H1 (cell line): ENCODE measurements around the gene CLEC16A. TPM values are rescaled to one million over a fixed set of nuclear protein-coding genes. Genes with fewer than 3 reads are reported as not detected.

ENCODE experiments used
- CTCF ChIA-PET: fragments of 300-600 bp; sonication (Branson Sonifier 250); formaldehyde crosslinking; loops from one replicate; lab custom pipeline; 2021; ENCODE audit not compliant: partially characterized antibody; lab: Charles Lee
- POLR2A ChIA-PET: fragments of 300-600 bp; sonication (Branson Sonifier 250); formaldehyde crosslinking; loops from one replicate; lab custom pipeline; 2021; ENCODE audit warnings: inconsistent platforms; ENCODE audit not compliant: partially characterized antibody; lab: Charles Lee
- DNase-seq, 2 experiments: peaks; one replicate each; pipeline versions ENCODE4 v3.0.0 to v3.0.0-alpha.2; 2010 to 2022; ENCODE audit warnings: low spot score in 2 of 2, low read depth in 1 of 2, mixed read lengths in 1 of 2
- FAIRE-seq: peaks from 2 replicates; lab custom pipeline; 2011; peaks lifted over from hg19 to GRCh38; lab: Jason Lieb, UNC
- H2AFZ ChIP-seq: 2 replicates; pipeline ENCODE4 v1.8.1; 2012; ENCODE audit warnings: low read length, inconsistent platforms
- H2AK5ac ChIP-seq: 2 replicates; pipeline ENCODE4 v1.6.1; 2013; ENCODE audit warnings: low read depth, low read length
- H2BK120ac ChIP-seq: replicated peaks from 2 replicates; pipeline ENCODE3; 2013; ENCODE audit warnings: low read depth, low read length, inconsistent platforms
- H2BK12ac ChIP-seq: 2 replicates; pipeline ENCODE4 v1.6.1; 2013; ENCODE audit warnings: low read depth, low read length
- H2BK15ac ChIP-seq: 2 replicates; pipeline ENCODE4 v1.6.1; 2013; ENCODE audit warnings: low read length
- H2BK20ac ChIP-seq: 2 replicates; pipeline ENCODE4 v1.6.1; 2013; ENCODE audit warnings: low read length
- H2BK5ac ChIP-seq: 2 replicates; pipeline ENCODE4 v1.6.1; 2013; ENCODE audit warnings: low read depth, low read length
- H3K14ac ChIP-seq: 2 replicates; pipeline ENCODE4 v1.6.1; 2013; ENCODE audit warnings: inconsistent platforms; ENCODE audit not compliant: insufficient read length
- H3K18ac ChIP-seq: 2 replicates; pipeline ENCODE4 v1.6.1; 2013; ENCODE audit warnings: low read length; ENCODE audit errors: extremely low read depth
- H3K23ac ChIP-seq: 2 replicates; pipeline ENCODE4 v1.6.1; 2013; ENCODE audit warnings: inconsistent platforms; ENCODE audit not compliant: insufficient read length
- H3K23me2 ChIP-seq: 2 replicates; pipeline ENCODE4 v1.6.1; 2013; ENCODE audit warnings: low read depth, low read length
- H3K27ac ChIP-seq: 2 replicates; pipeline ENCODE4 v1.6.1; 2011; ENCODE audit warnings: low read depth, low read length, inconsistent platforms
- H3K27me3 ChIP-seq, 4 experiments: replicated peaks in 1 of 4; 1 replicate in 1 of 4; 2 replicates in 3 of 4; pipeline versions ENCODE4 v1.6.1 to v1.8.1; 2011 to 2013; ENCODE audit warnings: low read length in 3 of 4, mild to moderate bottlenecking in 3 of 4, inconsistent platforms in 2 of 4, mixed read lengths in 2 of 4, moderate library complexity in 1 of 4; ENCODE audit not compliant: control insufficient read depth in 3 of 4, insufficient read depth in 3 of 4; ENCODE audit errors: extremely low read depth in 1 of 4
- H3K36me3 ChIP-seq, 4 experiments: 2 replicates each; pipeline versions ENCODE4 v1.6.1 to v1.8.1; 2011 to 2013; ENCODE audit warnings: mild to moderate bottlenecking in 4 of 4, low read length in 3 of 4, moderate library complexity in 2 of 4, control low read depth in 1 of 4, inconsistent platforms in 1 of 4; ENCODE audit not compliant: insufficient read depth in 4 of 4, control insufficient read depth in 2 of 4
- H3K4ac ChIP-seq: replicated peaks from 2 replicates; pipeline ENCODE3; 2013; ENCODE audit warnings: low read length, low read depth, mixed read lengths, inconsistent platforms; ENCODE audit not compliant: insufficient read length
- H3K4me1 ChIP-seq, 4 experiments: replicated peaks in 1 of 4; 1 replicate in 1 of 4; 2 replicates in 3 of 4; pipeline versions ENCODE4 v1.6.1 to v1.8.1; 2011 to 2013; ENCODE audit warnings: low read length in 3 of 4, inconsistent platforms in 2 of 4, mixed read lengths in 1 of 4; ENCODE audit not compliant: insufficient read depth in 4 of 4, control insufficient read depth in 3 of 4
- H3K4me2 ChIP-seq, 2 experiments: 2 replicates each; pipeline versions ENCODE4 v1.6.1 to v1.8.1; 2011 to 2013; ENCODE audit warnings: low read depth in 2 of 2, low read length in 2 of 2, control low read depth in 1 of 2, inconsistent platforms in 1 of 2, mild to moderate bottlenecking in 1 of 2; ENCODE audit not compliant: insufficient read depth in 1 of 2
- H3K4me3 ChIP-seq, 4 experiments: fragments of 200-600, 300-600 bp in 1 of 4; sonication (generic), shearing (Covaris generic), sonication (Bioruptor Twin) in 1 of 4; 2 replicates each; pipeline versions ENCODE4 v1.5.1 to v1.8.1; 2011 to 2016; ENCODE audit warnings: low read length in 4 of 4, low read depth in 3 of 4, control low read depth in 2 of 4, inconsistent platforms in 2 of 4, mild to moderate bottlenecking in 2 of 4, mixed read lengths in 1 of 4, moderate library complexity in 1 of 4; ENCODE audit not compliant: insufficient read depth in 2 of 4; ENCODE audit errors: extremely low read depth in 1 of 4
- H3K56ac ChIP-seq: replicated peaks from 2 replicates; pipeline ENCODE3; 2013; ENCODE audit warnings: low read depth, mild to moderate bottlenecking, mixed read lengths, low read length, inconsistent platforms; ENCODE audit not compliant: insufficient read length
- H3K79me1 ChIP-seq: 2 replicates; pipeline ENCODE4 v1.6.1; 2013; ENCODE audit warnings: low read depth, low read length, control low read depth
- H3K79me2 ChIP-seq, 2 experiments: 2 replicates each; pipeline versions ENCODE4 v1.6.1 to v1.8.1; 2012 to 2013; ENCODE audit warnings: low read length in 2 of 2, mild to moderate bottlenecking in 2 of 2, inconsistent platforms in 1 of 2; ENCODE audit not compliant: insufficient read depth in 2 of 2, control insufficient read depth in 1 of 2
- H3K9ac ChIP-seq, 4 experiments: replicated peaks in 1 of 4; 1 replicate in 1 of 4; 2 replicates in 3 of 4; pipeline versions ENCODE4 v1.6.1 to v1.8.1; 2011 to 2013; ENCODE audit warnings: low read depth in 3 of 4, low read length in 3 of 4, control low read depth in 2 of 4, mild to moderate bottlenecking in 2 of 4, moderate library complexity in 2 of 4, inconsistent platforms in 1 of 4; ENCODE audit errors: extremely low read depth in 1 of 4
- H3K9me3 ChIP-seq, 2 experiments: 2 replicates each; pipeline versions ENCODE4 v1.6.1 to v1.8.1; 2012 to 2013; ENCODE audit warnings: mild to moderate bottlenecking in 2 of 2, moderate library complexity in 2 of 2, control low read depth in 1 of 2, inconsistent platforms in 1 of 2, low read depth in 1 of 2, low read length in 1 of 2, mixed read lengths in 1 of 2; ENCODE audit not compliant: insufficient read depth in 2 of 2
- H4K20me1 ChIP-seq, 2 experiments: replicated peaks in 1 of 2; 2 replicates each; pipeline versions ENCODE3 to v1.8.1; 2011 to 2013; ENCODE audit warnings: inconsistent platforms in 2 of 2, low read length in 2 of 2, mild to moderate bottlenecking in 1 of 2; ENCODE audit not compliant: insufficient read depth in 2 of 2, control insufficient read depth in 1 of 2
- H4K5ac ChIP-seq: 2 replicates; pipeline ENCODE4 v1.6.1; 2013; ENCODE audit warnings: low read length, low read depth, mixed read lengths, inconsistent platforms; ENCODE audit not compliant: insufficient read length
- H4K8ac ChIP-seq: 2 replicates; pipeline ENCODE4 v1.8.0; 2013; ENCODE audit warnings: mild to moderate bottlenecking, moderate library complexity, low read length, inconsistent platforms; ENCODE audit not compliant: insufficient read depth; ENCODE audit errors: extremely low read depth
- H4K91ac ChIP-seq: replicated peaks from 2 replicates; pipeline ENCODE3; 2013; ENCODE audit warnings: low read length, mixed read lengths, inconsistent platforms; ENCODE audit not compliant: insufficient read length
- ATF2 ChIP-seq: IDR thresholded peaks from 2 replicates; pipeline ENCODE4 v1.6.1; 2012; ENCODE audit warnings: low read length, inconsistent platforms
- BRCA1 ChIP-seq: IDR thresholded peaks from 2 replicates; pipeline ENCODE4 v1.6.1; 2012; ENCODE audit warnings: low read depth, low read length, improper control_type of control experiment
- CHD2 ChIP-seq: IDR thresholded peaks from 2 replicates; pipeline ENCODE4 v1.6.1; 2012; ENCODE audit warnings: low read length, improper control_type of control experiment
- EGR1 ChIP-seq: IDR thresholded peaks from 2 replicates; pipeline ENCODE4 v1.6.1; 2011; ENCODE audit warnings: low read depth, low read length, borderline replicate concordance
- EP300 ChIP-seq, 2 experiments: IDR thresholded peaks; 1 replicate in 1 of 2; 2 replicates in 1 of 2; pipeline ENCODE4 v1.6.1; 2011 to 2012; ENCODE audit warnings: low read depth in 2 of 2, low read length in 2 of 2, mild to moderate bottlenecking in 2 of 2, borderline replicate concordance in 1 of 2, inconsistent platforms in 1 of 2, moderate library complexity in 1 of 2
- HDAC2 ChIP-seq, 2 experiments: fragments of 300-600 bp in 1 of 2; sonication (generic) in 1 of 2; IDR thresholded peaks; 2 replicates each; pipeline ENCODE4 v1.6.1; 2011 to 2012; ENCODE audit warnings: low read depth in 2 of 2, low read length in 2 of 2, mild to moderate bottlenecking in 2 of 2, moderate library complexity in 2 of 2, borderline replicate concordance in 1 of 2, inconsistent platforms in 1 of 2
- JUN ChIP-seq: IDR thresholded peaks from 2 replicates; pipeline ENCODE4 v1.6.1; 2011; ENCODE audit warnings: low read depth, mild to moderate bottlenecking, improper control_type of control experiment, low read length
- KDM1A ChIP-seq: fragments of 200-600, 300-600 bp; sonication (generic); IDR thresholded peaks from 2 replicates; pipeline ENCODE4 v1.7.1; 2016; ENCODE audit warnings: mild to moderate bottlenecking, low read length, borderline replicate concordance
- POLR2AphosphoS5 ChIP-seq: IDR thresholded peaks from 2 replicates; pipeline ENCODE4 v1.6.1; 2011; ENCODE audit warnings: low read depth, low read length
- RXRA ChIP-seq: IDR thresholded peaks from 2 replicates; pipeline ENCODE4 v1.6.1; 2011; ENCODE audit warnings: low read depth, mild to moderate bottlenecking, low read length, moderate library complexity; ENCODE audit not compliant: insufficient read depth
- USF2 ChIP-seq: IDR thresholded peaks from 2 replicates; pipeline ENCODE4 v1.6.1; 2011; ENCODE audit warnings: low read length, improper control_type of control experiment
- YY1 ChIP-seq: IDR thresholded peaks from 2 replicates; pipeline ENCODE4 v1.6.1; 2011; ENCODE audit warnings: low read depth, mild to moderate bottlenecking, low read length
- WGBS, 2 experiments: shearing (Covaris generic) in 1 of 2; methylation state at CpG; one replicate each; pipeline versions ENCODE4 v1.1.6 to v1.1.7; 2013 to 2015; ENCODE audit warnings: low lambda C conversion rate in 2 of 2, mixed read lengths in 2 of 2, inconsistent platforms in 1 of 2, low coverage in 1 of 2, missing lambda C conversion rate in 1 of 2; ENCODE audit not compliant: insufficient replicate concordance in 2 of 2, insufficient coverage in 1 of 2, insufficient read length in 1 of 2; ENCODE audit errors: extremely low coverage in 1 of 2, missing lambda C conversion rate in 1 of 2; 5-methylcytosine and 5-hydroxymethylcytosine counted together
- polyA plus RNA-seq, 7 experiments: library from polyadenylated mRNA; depleted of rRNA in 3 of 7; stranded (reverse) in 5 of 7; unstranded in 2 of 7; fragments of >200 nt in 5 of 7; fragments of 200-250 nt in 2 of 7; gene quantifications; 1 replicate in 5 of 7; 2 replicates in 1 of 7; 4 replicates in 1 of 7; pipeline versions ENCODE4 v1.2.1 to v1.2.3, GENCODE V29; 2011 to 2013; ENCODE audit warnings: missing spikeins in 2 of 7, mixed read lengths in 2 of 7
- total RNA-seq: library from RNA; stranded (reverse); fragmentation: NEBNext Ultra II Directional; extraction: Animal tissue kit (Norgen Biotek cat#: 25700); gene quantifications from 2 replicates; pipeline ENCODE4 v1.2.1, GENCODE V29; 2021

The CLEC16A gene
- total and polyA plus RNA-seq, 2 of the 8 experiments (the other 6 are each of a cell fraction or from before 2014, with no cell fraction given), result 7.6 to 19.3 TPM

GRCh38 chr16:11102523-11102898, 158.1 kb downstream of the CLEC16A start:
- H3K14ac ChIP-seq, result no peak overlapping the region
- H3K4me3 ChIP-seq, result no peak overlapping the region
- DNase-seq (no peak), FAIRE-seq (no peak)
- POLR2A ChIA-PET, result no interaction called here
- no peak overlapping the region for H2BK15ac ChIP-seq
- H3K4me1 ChIP-seq, result no peaks in the 10 kb centered on the region; a peak in 3 of 7 replicates
- no peak overlapping the region for H3K18ac ChIP-seq
- H4K8ac ChIP-seq, result no peak overlapping the region
- no peak overlapping the region for H3K4ac ChIP-seq
- H4K20me1 ChIP-seq, result no peaks in the 10 kb centered on the region
- no peak overlapping the region for H2BK120ac ChIP-seq
- no peak overlapping the region for H2AK5ac ChIP-seq
- no peak overlapping the region for H3K56ac ChIP-seq
- no peaks in the 10 kb centered on the region for H3K36me3 ChIP-seq
- H3K79me1 ChIP-seq, result no peaks in the 10 kb centered on the region
- no peak overlapping the region for H2BK5ac ChIP-seq
- H3K4me2 ChIP-seq, result no peak overlapping the region
- H3K79me2 ChIP-seq, result no peaks in the 10 kb centered on the region
- H3K27me3 ChIP-seq, result no peaks in the 10 kb centered on the region
- H3K23ac ChIP-seq, result no peak overlapping the region
- no peak overlapping the region for H3K27ac ChIP-seq
- CTCF ChIA-PET, result interaction anchor here (0.6 to 1.5 kb wide), 7 partner anchors 8 to 285 kb away, joined by 3 to 5 read pairs (median 3); no protein-coding TSS in a partner anchor
- no peak overlapping the region for H4K91ac ChIP-seq
- H2BK12ac ChIP-seq, result no peak overlapping the region
- H2BK20ac ChIP-seq, result no peak overlapping the region
- 93% methylated on average over 3 of the region's 3 CpGs; no CpG with 5 or more reads in 1 of the 2 experiments for WGBS, 2 experiments
- H4K5ac ChIP-seq, result no peak overlapping the region
- H3K9ac ChIP-seq, result no peak overlapping the region
- no peaks in the 10 kb centered on the region for H3K9me3 ChIP-seq
- no peaks in the 10 kb centered on the region for H3K23me2 ChIP-seq
- H2AFZ ChIP-seq, result no peak overlapping the region
- no peak for TF ChIP-seq USF2
- TF ChIP-seq EP300 (IDR thresholded peaks at IDR 0.05; ENCODE audit: borderline replicate concordance in 1 of 2, low read depth in 2 of 2, low read length in 2 of 2), result no peak
- no peak for TF ChIP-seq YY1
- no peak for TF ChIP-seq BRCA1
- no peak for TF ChIP-seq EGR1
- TF ChIP-seq JUN, result no peak
- TF ChIP-seq CHD2, result no peak
- no peak for TF ChIP-seq HDAC2 (IDR thresholded peaks at IDR 0.05; ENCODE audit: borderline replicate concordance in 1 of 2, low read depth in 2 of 2, low read length in 2 of 2)
- TF ChIP-seq ATF2, result no peak
- no peak for TF ChIP-seq KDM1A
- TF ChIP-seq RXRA, result no peak
- TF ChIP-seq POLR2AphosphoS5, result no peak
